Measurements from ENCODE around the gene ERGIC1. TPM values are rescaled to one million over a fixed set of nuclear protein-coding genes. Genes with fewer than 3 reads are reported as not detected.
"Not testable (repeated sequence)": the region's sequence is repeated elsewhere in the genome, so short reads cannot be mapped to it uniquely, and the experiment has no call there.

The ERGIC1 gene
- total RNA-seq, 4 donors from 2014 or later = 50.9 to 83.0 (median 65.5) TPM

GRCh38 chr5:172846677-172847076, 12.6 kb downstream of the ERGIC1 start:
- WGBS, 2 donors = 43 to 57% methylated on average over 4 of the region's 4 CpGs
- no peaks in the 10 kb centered on the region for H3K27me3 ChIP-seq
- intact Hi-C loops (cut with DNase I) = no loop called here

GRCh38 chr5:172847584-172847983, 13.5 kb downstream of the ERGIC1 start:
- DNase-seq; H3K27me3 ChIP-seq; H3K4me3 ChIP-seq; intact Hi-C loops (cut with DNase I); H3K9me3 ChIP-seq: not testable (repeated sequence)
- H3K4me1 ChIP-seq = peaks cover 21 to 83% (median 38%) of the 10 kb centered on the region in 3 donors
- 84 to 87% methylated on average over 12 to 13 of the region's 13 CpGs for WGBS, 2 donors
- peaks cover 0 to 24% (median 0%) of the 10 kb centered on the region in 3 donors for H3K36me3 ChIP-seq
- H3K27ac ChIP-seq = peak overlapping the region in 3 of 4 donors; percentile 85 to 92 (median 91)

More at GRCh38 chr5:172846677-172847076, 12.6 kb downstream of the ERGIC1 start:
- H3K9me3 ChIP-seq = no peaks in the 10 kb centered on the region
- no peak overlapping the region for H3K4me3 ChIP-seq
- peak overlapping the region in 3 of 4 donors; percentile 48 to 91 (median 79) for H3K27ac ChIP-seq
- peaks cover 20 to 74% (median 34%) of the 10 kb centered on the region in 3 donors for H3K4me1 ChIP-seq
- no peak for DNase-seq
- TF ChIP-seq CTCF (IDR thresholded peaks at IDR 0.05) = no peak
- no peak for TF ChIP-seq POLR2A (IDR thresholded peaks at IDR 0.05)
- H3K36me3 ChIP-seq = peaks cover 0 to 24% (median 0%) of the 10 kb centered on the region in 3 donors

- Histone ChIP-seq H3K9me3 (no peaks in the 10 kb centered on the region), H3K27ac (peak overlapping the region; percentile 81 to 92 (median 88)), H3K4me1 (peaks cover 28 to 91% (median 45%) of the 10 kb centered on the region in 3 donors), H3K4me3 (no peak overlapping the region), H3K36me3 (peaks cover 0 to 20% (median 0%) of the 10 kb centered on the region in 3 donors), H3K27me3 (no peaks in the 10 kb centered on the region)
- intact Hi-C loops (cut with DNase I) = no loop called here
- no peak for DNase-seq
- TF ChIP-seq CTCF (IDR thresholded peaks at IDR 0.05) (no peak), POLR2A (IDR thresholded peaks at IDR 0.05) (no peak)
- WGBS, 2 donors = 64 to 81% methylated on average over 3 of the region's 3 CpGs
Measured at GRCh38 chr5:172848419-172848818, 14.4 kb downstream of the ERGIC1 start.

GRCh38 chr5:172849606-172850453, 15.8 kb downstream of the ERGIC1 start:
- peaks cover 0 to 8% (median 0%) of the 10 kb centered on the region in 3 donors for H3K36me3 ChIP-seq
- intact Hi-C loops (cut with DNase I) = no loop called here
- H3K4me3 ChIP-seq = no peak overlapping the region
- DNase-seq = no peak
- 41 to 59% methylated on average over 7 to 10 of the region's 15 CpGs for WGBS, 2 donors
- H3K9me3 ChIP-seq = no peaks in the 10 kb centered on the region
- no peak for TF ChIP-seq CTCF (IDR thresholded peaks at IDR 0.05)
- TF ChIP-seq POLR2A (IDR thresholded peaks at IDR 0.05) = no peak
- no peaks in the 10 kb centered on the region for H3K27me3 ChIP-seq
- peaks cover 41 to 100% (median 59%) of the 10 kb centered on the region in 3 donors for H3K4me1 ChIP-seq
- H3K27ac ChIP-seq = peak overlapping the region; percentile 81 to 92 (median 88)

GRCh38 chr5:172850454-172850797, 16.4 kb downstream of the ERGIC1 start:
- WGBS, 2 donors = 82 to 97% methylated on average over 4 to 5 of the region's 6 CpGs
- peaks cover 47 to 100% (median 65%) of the 10 kb centered on the region in 3 donors for H3K4me1 ChIP-seq
- H3K4me3 ChIP-seq = no peak overlapping the region
- peaks cover 0 to 2% (median 0%) of the 10 kb centered on the region in 3 donors for H3K36me3 ChIP-seq
- H3K27me3 ChIP-seq = no peaks in the 10 kb centered on the region
- intact Hi-C loops (cut with DNase I) = no loop called here
- H3K27ac ChIP-seq = peak overlapping the region; percentile 81 to 92 (median 88)
- H3K9me3 ChIP-seq = no peaks in the 10 kb centered on the region
- no peak for TF ChIP-seq POLR2A (IDR thresholded peaks at IDR 0.05)
- DNase-seq = no peak

- intact Hi-C loops (cut with DNase I); H3K36me3 ChIP-seq; H3K9me3 ChIP-seq; H3K4me3 ChIP-seq; H3K27me3 ChIP-seq; DNase-seq: not testable (repeated sequence)
- Histone ChIP-seq H3K27ac (peak overlapping the region; percentile 85 to 94 (median 92)), H3K4me1 (peaks cover 52 to 100% (median 70%) of the 10 kb centered on the region in 3 donors)
- 91 to 92% methylated on average over 9 of the region's 9 CpGs for WGBS, 2 donors
Measured at GRCh38 chr5:172851254-172851653, 17.2 kb downstream of the ERGIC1 start.

Data from esophagus squamous epithelium (tissue), 5 donors.